GM18502 (cell line): ENCODE data around the gene NUDT1.

Source experiments
- ATAC-seq: cut with Tn5 transposase; IDR thresholded peaks from one replicate; pipeline ENCODE4 v1.9.1; 2021; ENCODE audit warnings: mild to moderate bottlenecking; ENCODE audit not compliant: unreplicated experiment, poor library complexity

The NUDT1 gene

DNA sequence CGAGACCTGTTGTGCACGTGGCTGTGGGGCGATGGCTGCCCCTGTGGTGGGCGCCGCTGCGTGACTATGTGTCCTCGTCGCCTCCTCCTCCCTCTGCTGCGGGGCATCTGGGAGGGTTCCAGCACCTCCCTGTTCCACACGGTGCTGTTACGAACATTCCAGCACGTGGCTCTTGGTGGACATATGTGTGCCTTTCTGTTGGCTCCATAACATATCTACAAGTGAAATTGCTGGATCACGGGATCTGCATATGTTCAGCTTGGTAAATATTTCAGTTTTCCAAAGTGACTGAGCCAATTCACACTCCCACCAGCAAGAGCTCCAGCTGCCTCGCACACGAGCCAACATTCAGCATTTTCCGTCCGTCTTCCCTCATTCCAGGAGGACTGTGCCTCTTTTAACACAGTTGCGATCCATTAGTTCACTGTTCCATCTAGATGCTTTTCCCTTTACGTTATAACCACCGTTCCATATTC lies 47.1 kb downstream of the NUDT1 start:
- ATAC-seq, result peak; percentile 8

DNA sequence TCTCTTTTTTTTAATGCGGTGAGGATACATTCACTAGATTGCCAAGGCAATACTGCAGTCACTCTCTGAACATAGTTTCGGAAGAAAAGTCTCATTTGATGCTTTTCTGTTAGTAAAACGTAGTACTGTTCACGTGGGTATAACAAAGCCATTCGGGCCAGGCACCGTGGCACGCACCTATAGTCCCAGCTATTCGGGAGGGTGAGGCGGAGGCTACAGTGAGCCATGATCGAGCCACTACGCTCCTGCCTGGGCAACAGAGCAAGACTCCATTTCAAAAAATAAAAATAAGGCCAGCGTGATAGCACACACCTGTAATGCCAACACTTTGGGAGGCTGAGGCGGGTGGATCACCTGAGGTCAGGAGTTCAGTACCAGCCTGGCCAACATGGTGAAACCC lies 47.6 kb downstream of the NUDT1 start:
- ATAC-seq, result no peak

DNA sequence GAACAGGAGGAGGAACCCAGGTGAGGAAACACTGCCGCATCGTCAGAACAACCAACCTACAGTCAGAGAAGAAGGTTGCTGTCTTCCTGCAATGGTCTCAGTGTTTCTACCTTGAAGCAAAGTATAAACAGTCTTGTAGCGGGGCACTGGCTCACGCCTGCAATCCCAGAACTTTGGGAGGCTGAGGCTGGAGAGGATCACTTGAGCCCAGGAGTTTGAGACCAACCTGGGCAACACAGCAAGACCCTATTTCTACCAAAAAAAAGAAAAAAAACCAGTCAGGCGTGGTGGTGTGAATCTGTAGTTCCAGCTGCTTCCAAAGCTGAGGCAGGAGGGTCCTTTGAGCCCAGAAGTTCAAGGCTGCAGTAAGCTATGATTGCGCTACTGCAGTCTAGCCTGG lies 48.9 kb downstream of the NUDT1 start:
- no peak for ATAC-seq

DNA sequence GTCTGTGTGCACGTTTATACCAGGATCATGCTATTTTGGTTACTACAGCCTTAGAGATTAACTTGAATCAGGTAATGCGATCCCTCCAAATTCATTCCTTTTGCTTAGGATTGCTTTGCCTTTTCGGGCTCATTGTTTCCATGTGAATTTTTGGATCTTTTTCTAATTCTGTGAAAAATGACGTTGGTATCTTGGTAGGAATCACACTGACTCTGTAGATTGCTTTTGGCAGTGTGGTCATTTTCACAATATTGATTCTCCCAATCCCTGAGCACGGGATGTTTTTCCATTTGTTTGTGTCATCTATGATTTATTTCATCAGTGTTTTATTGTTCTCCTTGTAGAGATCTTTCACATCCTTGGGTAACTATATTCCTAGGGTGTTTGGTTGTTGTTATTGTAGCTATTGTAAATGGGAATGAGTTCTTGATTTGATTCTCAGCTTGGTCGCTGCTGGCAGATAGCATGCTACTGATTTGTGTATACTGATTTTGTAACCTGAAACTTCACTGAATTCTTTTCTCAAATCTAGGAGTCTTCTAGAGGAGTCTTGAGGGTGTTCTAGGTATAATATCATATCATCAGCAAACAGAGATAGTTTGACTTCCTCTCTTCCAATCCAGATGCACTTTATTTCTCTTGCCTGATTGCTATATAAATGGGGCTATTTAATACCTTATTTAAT lies 54.1 kb downstream of the NUDT1 start:
- ATAC-seq, result no peak

DNA sequence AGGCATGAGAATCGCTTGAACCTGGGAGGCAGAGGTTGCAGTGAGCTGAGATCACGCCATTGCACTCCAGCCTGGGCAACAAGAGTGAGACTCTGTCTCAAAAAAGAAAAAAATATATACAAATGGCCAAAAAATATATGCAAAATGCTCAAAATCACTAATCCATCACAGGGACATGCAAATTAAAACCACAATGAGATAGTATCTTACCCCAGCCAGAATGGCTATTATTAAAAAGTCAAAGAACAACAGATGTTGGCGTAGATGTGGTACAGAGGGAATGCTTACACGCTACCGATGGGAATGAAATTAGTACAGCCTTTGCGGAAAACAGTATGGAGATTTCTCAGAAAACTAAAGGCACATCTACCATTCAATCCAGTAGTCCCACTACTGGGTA lies 54.8 kb downstream of the NUDT1 start:
- no peak for ATAC-seq

DNA sequence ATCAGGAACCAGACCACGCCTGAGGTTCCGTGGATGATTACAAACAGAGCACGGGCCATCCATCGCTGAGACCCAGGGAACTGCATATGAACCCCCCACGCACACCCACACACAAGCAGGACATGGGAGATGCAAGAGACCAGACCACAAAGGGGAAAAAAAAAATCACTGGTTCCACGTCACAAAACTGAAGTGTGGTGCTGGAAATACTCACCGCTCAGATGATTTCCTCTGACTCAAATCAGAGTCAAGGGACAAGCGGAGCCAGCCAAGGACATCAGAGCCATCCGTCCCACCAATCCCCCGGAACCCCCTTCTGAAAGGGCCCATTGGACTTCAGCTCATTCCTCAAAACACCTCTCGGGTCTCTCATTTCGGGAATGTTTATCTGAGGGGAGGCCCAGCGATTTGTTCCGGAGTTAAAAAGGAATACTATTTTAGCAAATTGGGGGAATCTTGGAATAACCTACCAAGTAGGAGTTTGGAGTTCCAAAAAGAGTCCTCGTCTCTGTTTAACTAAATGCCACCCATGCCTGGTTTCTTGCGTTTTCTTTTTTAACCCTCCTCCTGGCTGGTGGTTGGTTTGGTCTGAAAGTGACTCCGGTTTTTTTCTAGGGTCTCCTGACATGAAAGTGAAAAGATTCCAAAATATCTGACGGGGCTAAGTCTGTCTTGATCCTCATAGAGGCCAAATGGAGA lies 57.3 kb downstream of the NUDT1 start:
- ATAC-seq, result peak; percentile 63

DNA sequence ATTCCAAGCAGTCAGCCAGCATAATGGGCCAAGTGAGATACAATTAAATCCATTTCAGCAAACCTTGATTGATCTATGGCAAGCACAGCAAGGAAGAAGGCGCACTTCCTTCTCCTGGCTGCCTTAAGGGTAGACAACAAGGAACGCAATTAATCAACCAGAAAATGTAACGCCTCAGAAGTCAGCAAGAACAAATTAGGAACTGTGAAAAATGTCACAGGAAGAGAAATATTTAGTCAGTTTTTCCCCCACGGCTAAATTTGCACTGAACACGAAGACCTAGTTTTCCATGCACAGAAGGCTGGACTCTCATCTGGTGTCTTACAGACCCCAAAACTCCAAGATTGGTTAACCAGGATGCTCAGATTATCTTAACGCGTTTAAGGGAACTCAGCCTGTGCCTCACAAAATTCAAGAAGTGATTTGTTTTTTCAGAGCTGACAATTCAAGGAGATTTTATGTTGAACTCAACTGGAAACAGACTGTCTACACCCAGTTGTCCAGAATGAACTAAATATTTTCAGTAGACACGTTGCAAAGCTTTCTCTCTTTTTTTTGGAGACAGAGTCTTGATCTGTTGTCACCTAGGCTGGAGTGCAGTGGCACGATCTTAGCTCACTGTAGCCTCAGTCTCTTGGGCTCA lies 58.0 kb downstream of the NUDT1 start:
- no peak for ATAC-seq
